Right atrium auricular region (tissue), 2 donors: ENCODE results near the gene SFXN5. TPM values are rescaled to one million over a fixed set of nuclear protein-coding genes. Genes with fewer than 3 reads are reported as not detected.

Source experiments
- DNase-seq: peaks from one replicate; pipeline ENCODE4 v3.0.0-alpha.2; 2019; ENCODE audit warnings: low spot score
- H3K27ac ChIP-seq, 2 donors: fragments of 200-600 bp; sonication (generic); 1 replicate in 1 of 2; 2 replicates in 1 of 2; pipeline ENCODE4 v1.5.1; 2016 to 2019
- H3K27me3 ChIP-seq, 2 donors: fragments of 200-600 bp; sonication (generic); one replicate each; pipeline versions ENCODE4 v1.5.1 to v1.6.0; 2017 to 2019
- H3K36me3 ChIP-seq: fragments of 200-600 bp; sonication (generic); one replicate; pipeline ENCODE4 v1.5.1; 2016
- H3K4me1 ChIP-seq, 2 donors: fragments of 200-600 bp; sonication (generic); one replicate each; pipeline versions ENCODE4 v1.5.1 to v1.6.0; 2017 to 2019
- H3K4me3 ChIP-seq, 2 donors: fragments of 200-600 bp; sonication (generic); 1 replicate in 1 of 2; 2 replicates in 1 of 2; pipeline ENCODE4 v1.5.1; 2017 to 2019; ENCODE audit warnings: mild to moderate bottlenecking in 1 of 2, moderate library complexity in 1 of 2
- H3K9me3 ChIP-seq, 2 donors: fragments of 200-600 bp; sonication (generic); one replicate each; pipeline ENCODE4 v1.5.1; 2019
- CTCF ChIP-seq, 2 donors: fragments of 200-600 bp; sonication (generic); IDR thresholded peaks; one replicate each; pipeline ENCODE4 v1.5.1; 2019; ENCODE audit warnings: antibody characterized with exemption in 2 of 2
- total RNA-seq, 2 donors: library from RNA; depleted of rRNA; stranded (reverse); fragments of >200 nt; gene quantifications; one replicate each; pipeline ENCODE4 v1.1.0, GENCODE V29; 2016

The SFXN5 gene
- total RNA-seq, 2 donors from 2014 or later = 4.5 to 5.8 TPM

GRCh38 chr2:72895154-72895553 is 176.4 kb downstream of the SFXN5 start:
- Histone ChIP-seq H3K9me3 (no peaks in the 10 kb centered on the region), H3K27me3 (no peaks in the 10 kb centered on the region)

GRCh38 chr2:72894514-72894913 is 177.0 kb downstream of the SFXN5 start:
- Histone ChIP-seq H3K9me3 (no peaks in the 10 kb centered on the region), H3K4me1 (peaks cover 0 to 20% of the 10 kb centered on the region in 2 donors), H3K4me3 (no peak overlapping the region), H3K27ac (no peak overlapping the region), H3K36me3 (peaks cover 12% of the 10 kb centered on the region), H3K27me3 (no peaks in the 10 kb centered on the region)
- no peak for DNase-seq
- TF ChIP-seq CTCF (IDR thresholded peaks at IDR 0.05) = no peak

More at GRCh38 chr2:72895154-72895553, 176.4 kb downstream of the SFXN5 start:
- TF ChIP-seq CTCF (IDR thresholded peaks at IDR 0.05) = no peak
- no peak for DNase-seq
- H3K27ac ChIP-seq = no peak overlapping the region
- H3K36me3 ChIP-seq = peaks cover 12% of the 10 kb centered on the region
- peaks cover 0 to 15% of the 10 kb centered on the region in 2 donors for H3K4me1 ChIP-seq
- no peak overlapping the region for H3K4me3 ChIP-seq

GRCh38 chr2:72893594-72894319 is 177.8 kb downstream of the SFXN5 start:
- peak; percentile 42 to 78 for TF ChIP-seq CTCF (IDR thresholded peaks at IDR 0.05)
- no peak for DNase-seq
- Histone ChIP-seq H3K27me3 (no peaks in the 10 kb centered on the region), H3K9me3 (no peaks in the 10 kb centered on the region), H3K27ac (no peak overlapping the region), H3K36me3 (peaks cover 12% of the 10 kb centered on the region), H3K4me1 (peaks cover 0 to 27% of the 10 kb centered on the region in 2 donors), H3K4me3 (no peak overlapping the region)

GRCh38 chr2:72892506-72893173 is 178.9 kb downstream of the SFXN5 start:
- peak; percentile 73 to 82 for TF ChIP-seq CTCF (IDR thresholded peaks at IDR 0.05)
- no peaks in the 10 kb centered on the region for H3K27me3 ChIP-seq
- DNase-seq = no peak
- no peak overlapping the region for H3K4me3 ChIP-seq
- no peaks in the 10 kb centered on the region for H3K9me3 ChIP-seq
- H3K4me1 ChIP-seq = peaks cover 0 to 36% of the 10 kb centered on the region in 2 donors
- H3K27ac ChIP-seq = no peak overlapping the region
- H3K36me3 ChIP-seq = peaks cover 12% of the 10 kb centered on the region

Other genes with a start within 250 kb of the SFXN5 start
- 100 to 1,000 TPM in 1 of 2 donors, 10 to 100 TPM in 1; 80.5 to 111 TPM for gene EXOC6B, start 245.7 kb downstream of the SFXN5 start, total RNA-seq
- 10 to 100 TPM; 34.5 to 47.8 TPM for gene SPR, start 184.3 kb downstream of the SFXN5 start, total RNA-seq
- under 1 TPM in 1 of 2 donors, not detected in 1; 0.31 TPM for gene EMX1, start 154.2 kb downstream of the SFXN5 start, total RNA-seq
- 10 to 100 TPM; 28.6 to 34.1 TPM for gene RAB11FIP5, start 41.2 kb upstream of the SFXN5 start, total RNA-seq
- gene NOTO, start 130.9 kb upstream of the SFXN5 start, total RNA-seq = not detected
- gene SMYD5, start 142.5 kb upstream of the SFXN5 start, total RNA-seq = 10 to 100 TPM; 11.4 to 12.5 TPM
- gene PRADC1, start 161.5 kb upstream of the SFXN5 start, total RNA-seq = 100 to 1,000 TPM in 1 of 2 donors, 10 to 100 TPM in 1; 49.5 to 124 TPM
- gene CCT7, start 162.6 kb upstream of the SFXN5 start, total RNA-seq = 100 to 1,000 TPM; 154 to 191 TPM
- gene FBXO41, start 212.8 kb upstream of the SFXN5 start, total RNA-seq = 1 to 10 TPM; 1.7 to 1.8 TPM
- under 1 TPM in 1 of 2 donors, not detected in 1; 0.16 TPM for gene EGR4, start 221.8 kb upstream of the SFXN5 start, total RNA-seq